ENCODE data around the gene RFX3. TPM values are rescaled to one million over a fixed set of nuclear protein-coding genes. Genes with fewer than 3 reads are reported as not detected.

Gene RFX3
- total RNA-seq, 6 experiments from 2014 or later = 2.8 to 4.2 (median 3.5) TPM

DNA sequence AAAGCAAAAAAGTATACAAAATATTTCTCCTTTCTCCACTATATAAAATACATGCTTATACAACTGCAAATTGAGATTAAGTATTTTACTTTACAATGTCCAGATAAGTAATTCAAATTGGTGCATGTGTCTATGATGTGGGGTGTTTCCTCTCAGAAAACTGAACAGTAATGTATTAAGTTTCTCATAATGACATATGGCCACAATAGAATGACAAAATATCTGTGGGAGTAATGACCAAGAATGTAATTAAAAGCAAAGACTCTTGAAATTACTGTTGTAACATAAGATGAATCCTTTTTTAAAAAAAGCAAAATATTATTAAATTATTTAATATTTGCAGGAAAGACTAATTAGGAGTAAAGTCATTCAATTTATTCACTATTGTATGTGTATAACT is 155.1 kb downstream of the RFX3 start:
- DNase-seq = no peak
- H3K36me3 Mint-ChIP-seq (ENCODE audit: low read depth) = no peaks in the 10 kb centered on the region
- no peak overlapping the region for H3K27ac Mint-ChIP-seq
- TF ChIP-seq, protein P1, sequence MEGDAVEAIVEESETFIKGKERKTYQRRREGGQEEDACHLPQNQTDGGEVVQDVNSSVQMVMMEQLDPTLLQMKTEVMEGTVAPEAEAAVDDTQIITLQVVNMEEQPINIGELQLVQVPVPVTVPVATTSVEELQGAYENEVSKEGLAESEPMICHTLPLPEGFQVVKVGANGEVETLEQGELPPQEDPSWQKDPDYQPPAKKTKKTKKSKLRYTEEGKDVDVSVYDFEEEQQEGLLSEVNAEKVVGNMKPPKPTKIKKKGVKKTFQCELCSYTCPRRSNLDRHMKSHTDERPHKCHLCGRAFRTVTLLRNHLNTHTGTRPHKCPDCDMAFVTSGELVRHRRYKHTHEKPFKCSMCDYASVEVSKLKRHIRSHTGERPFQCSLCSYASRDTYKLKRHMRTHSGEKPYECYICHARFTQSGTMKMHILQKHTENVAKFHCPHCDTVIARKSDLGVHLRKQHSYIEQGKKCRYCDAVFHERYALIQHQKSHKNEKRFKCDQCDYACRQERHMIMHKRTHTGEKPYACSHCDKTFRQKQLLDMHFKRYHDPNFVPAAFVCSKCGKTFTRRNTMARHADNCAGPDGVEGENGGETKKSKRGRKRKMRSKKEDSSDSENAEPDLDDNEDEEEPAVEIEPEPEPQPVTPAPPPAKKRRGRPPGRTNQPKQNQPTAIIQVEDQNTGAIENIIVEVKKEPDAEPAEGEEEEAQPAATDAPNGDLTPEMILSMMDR (IDR thresholded peaks at IDR 0.05) = no peak
- no peaks in the 10 kb centered on the region for H3K27me3 Mint-ChIP-seq (ENCODE audit: insufficient read depth)
- no peaks in the 10 kb centered on the region for H3K4me1 Mint-ChIP-seq (ENCODE audit: low read depth)
- no peaks in the 10 kb centered on the region for H3K9me3 Mint-ChIP-seq
- H3K4me3 Mint-ChIP-seq = no peak overlapping the region

DNA sequence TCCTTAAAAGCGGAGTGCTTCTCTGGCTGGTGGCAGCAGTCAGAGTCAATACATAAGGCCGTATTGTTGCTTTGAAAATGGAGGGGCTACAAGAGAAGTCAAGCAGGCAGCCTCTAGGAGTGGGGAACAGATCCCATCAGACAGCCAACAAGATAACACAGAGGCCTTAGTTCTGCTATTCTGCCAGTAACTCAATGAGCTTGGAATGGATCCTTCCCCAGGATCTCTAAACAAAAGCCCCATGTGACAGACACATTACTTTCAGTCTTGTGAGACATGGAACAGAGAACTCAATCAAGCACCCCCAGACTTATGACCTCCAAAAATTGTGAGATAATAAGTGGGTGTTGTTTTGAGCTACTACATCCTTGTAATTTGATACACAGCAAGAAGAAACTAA is 158.6 kb downstream of the RFX3 start:
- no peaks in the 10 kb centered on the region for H3K9me3 Mint-ChIP-seq
- H3K27me3 Mint-ChIP-seq (ENCODE audit: insufficient read depth) = no peaks in the 10 kb centered on the region; the same call in 1 of the 2 replicates
- H3K36me3 Mint-ChIP-seq (ENCODE audit: low read depth) = no peaks in the 10 kb centered on the region
- DNase-seq = no peak
- no peaks in the 10 kb centered on the region for H3K4me1 Mint-ChIP-seq (ENCODE audit: low read depth)
- H3K27ac Mint-ChIP-seq = no peak overlapping the region
- H3K4me3 Mint-ChIP-seq = no peak overlapping the region; the same call in 1 of the 2 replicates
- TF ChIP-seq, protein P1 (IDR thresholded peaks at IDR 0.05) = no peak

DNA sequence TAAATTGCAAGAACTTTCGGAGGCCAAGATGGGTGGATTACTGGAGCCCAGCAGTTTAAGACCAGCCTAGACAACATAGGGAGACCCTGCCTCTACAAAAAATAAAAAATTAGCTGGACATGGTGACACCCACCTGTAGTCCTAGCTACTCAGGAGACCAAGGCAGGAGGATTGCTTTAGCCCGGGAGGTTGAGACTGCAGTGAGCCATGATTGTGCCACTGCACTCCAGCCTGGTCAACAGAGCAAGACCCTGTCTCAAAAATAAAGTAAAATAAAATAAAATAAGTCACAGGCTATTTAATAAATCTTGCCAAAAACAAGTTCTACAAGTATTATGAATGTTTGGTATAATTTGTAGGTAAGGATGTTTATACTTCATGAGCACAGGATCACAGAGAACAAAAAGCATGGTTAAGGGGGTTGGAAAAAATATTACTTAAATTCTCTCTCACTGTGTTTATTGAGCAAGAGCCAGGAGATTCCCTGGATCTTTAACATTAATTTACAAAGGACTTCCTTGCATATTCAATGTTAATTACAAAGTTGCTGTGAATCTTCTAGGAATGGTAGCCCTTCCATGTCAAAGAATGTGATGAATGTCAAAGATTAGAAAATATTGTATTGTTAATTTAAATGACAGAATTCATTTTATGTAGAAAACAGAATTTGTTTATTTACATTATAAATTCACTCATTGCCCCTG is 164.0 kb downstream of the RFX3 start:
- no peak overlapping the region for H3K27ac Mint-ChIP-seq
- H3K27me3 Mint-ChIP-seq (ENCODE audit: insufficient read depth) = no peaks in the 10 kb centered on the region; the same call in 1 of the 2 replicates
- DNase-seq = no peak
- no peaks in the 10 kb centered on the region for H3K9me3 Mint-ChIP-seq
- no peak overlapping the region for H3K4me3 Mint-ChIP-seq
- no peaks in the 10 kb centered on the region for H3K36me3 Mint-ChIP-seq (ENCODE audit: low read depth)
- H3K4me1 Mint-ChIP-seq (ENCODE audit: low read depth) = no peaks in the 10 kb centered on the region
- TF ChIP-seq, protein P1 (IDR thresholded peaks at IDR 0.05) = no peak

DNA sequence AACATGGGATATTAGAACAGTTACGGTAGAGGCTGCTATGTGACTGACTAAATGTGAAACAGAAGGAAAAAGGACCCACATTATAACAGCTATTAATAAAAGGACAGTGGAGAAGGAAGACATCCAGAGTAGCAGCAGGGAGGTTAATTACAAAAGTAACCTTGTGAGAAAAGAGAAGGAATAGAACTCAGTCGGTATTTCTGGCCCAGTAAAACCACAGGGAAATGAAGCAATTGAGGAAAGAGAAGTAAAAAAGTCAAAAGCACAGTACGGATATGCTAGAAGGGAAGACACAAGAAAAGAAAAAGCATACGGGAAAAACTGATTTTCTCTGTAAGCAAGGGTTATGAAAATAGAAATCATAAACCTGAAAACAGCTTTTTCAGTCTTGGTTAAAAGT is 164.7 kb downstream of the RFX3 start:
- Mint-ChIP-seq H3K4me3 (no peak overlapping the region), H3K27me3 (ENCODE audit: insufficient read depth) (no peaks in the 10 kb centered on the region; the same call in 1 of the 2 replicates), H3K4me1 (ENCODE audit: low read depth) (no peaks in the 10 kb centered on the region), H3K9me3 (no peaks in the 10 kb centered on the region), H3K36me3 (ENCODE audit: low read depth) (no peaks in the 10 kb centered on the region), H3K27ac (no peak overlapping the region)
- DNase-seq = no peak
- TF ChIP-seq, protein P1 (IDR thresholded peaks at IDR 0.05) = no peak

DNA sequence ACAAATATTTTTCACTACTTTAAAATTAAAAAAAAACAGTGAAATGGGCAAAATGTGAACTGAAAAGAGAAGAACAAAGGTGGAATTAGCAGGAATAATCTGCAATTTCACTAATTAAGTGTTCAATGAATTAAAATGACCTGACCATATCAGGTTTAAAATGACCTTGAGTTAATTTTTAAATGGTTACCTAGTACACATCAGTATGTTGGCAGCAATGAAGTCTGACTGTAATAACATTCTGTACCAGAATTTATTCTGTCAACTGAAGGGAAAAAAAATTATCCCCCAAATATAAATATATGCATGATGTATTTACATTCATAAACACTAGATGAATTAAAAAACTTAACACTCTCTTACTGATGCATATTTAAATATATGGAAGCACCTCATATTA is 165.6 kb downstream of the RFX3 start:
- Mint-ChIP-seq H3K27me3 (ENCODE audit: insufficient read depth) (no peaks in the 10 kb centered on the region; the same call in 1 of the 2 replicates), H3K27ac (no peak overlapping the region), H3K36me3 (ENCODE audit: low read depth) (no peaks in the 10 kb centered on the region), H3K4me3 (no peak overlapping the region), H3K4me1 (ENCODE audit: low read depth) (no peaks in the 10 kb centered on the region), H3K9me3 (no peaks in the 10 kb centered on the region)
- TF ChIP-seq, protein P1 (IDR thresholded peaks at IDR 0.05) = no peak
- no peak for DNase-seq
